Stimulated activated CD4-positive, alpha-beta T cell treated with anti-CD3 and anti-CD28 coated beads, Interleukin-15, amount 100 ng/mL, for 24 hours (primary cell): Measurements from ENCODE around the gene CKS1B.
"Not testable (repeated sequence)": the region's sequence is repeated elsewhere in the genome, so short reads cannot be mapped to it uniquely, and the experiment has no call there.

Source experiments
- DNase-seq: peaks from one replicate; pipeline ENCODE4 v3.0.0-alpha.2; 2020

Gene CKS1B

DNA sequence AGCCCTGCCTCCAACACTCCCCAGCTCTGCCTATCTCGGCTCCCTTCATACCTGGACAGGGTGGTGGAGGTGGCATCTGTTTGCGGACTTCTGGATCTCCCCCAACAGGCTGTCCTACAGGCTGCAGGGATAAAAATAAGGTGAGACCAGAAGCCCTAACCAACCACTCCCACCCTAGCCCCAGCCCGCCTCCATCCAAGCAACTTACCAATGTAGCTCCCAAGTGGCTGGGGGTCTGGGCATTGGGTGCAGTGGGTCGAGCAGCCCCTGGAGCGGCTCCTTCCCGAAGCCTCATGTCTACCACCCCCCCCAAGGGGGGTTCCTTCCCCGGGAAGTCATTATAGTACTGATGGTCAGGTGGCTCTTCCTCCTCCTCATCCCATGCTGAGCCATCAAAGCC is 8.4 kb upstream of the CKS1B start:
- DNase-seq, result no peak

DNA sequence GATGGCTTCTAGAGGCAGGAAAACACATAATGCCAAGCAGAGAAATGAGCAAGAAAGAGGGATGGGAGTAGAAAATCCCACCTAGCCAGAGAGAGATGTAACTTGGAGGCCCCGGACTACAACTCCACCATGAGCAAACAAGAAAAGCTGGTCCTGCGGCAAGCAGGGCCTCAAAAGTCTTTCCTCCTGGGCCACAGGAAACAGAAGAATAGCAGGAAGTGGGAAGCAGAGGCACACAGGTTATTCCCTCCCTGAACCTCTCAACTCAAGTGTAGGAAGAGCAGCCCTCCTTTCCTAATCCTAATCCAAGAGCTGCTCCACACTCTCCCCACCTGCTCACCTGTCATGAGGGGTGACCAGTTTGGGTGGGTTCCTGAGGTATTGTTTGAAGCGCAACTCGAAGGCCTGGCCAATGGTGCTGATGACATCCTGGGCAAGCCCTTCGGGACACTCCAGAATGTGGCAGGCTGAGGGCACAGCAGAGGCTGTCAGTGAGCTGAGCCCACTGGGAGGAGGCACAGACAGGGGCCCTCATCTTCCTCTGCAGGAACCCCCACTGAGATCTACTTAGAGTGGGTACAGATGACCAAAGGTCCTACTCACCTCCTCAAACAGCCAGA is 7.0 kb upstream of the CKS1B start:
- no peak for DNase-seq

GRCh38 chr1:154968731-154969130 is 5.8 kb upstream of the CKS1B start:
- no peak for DNase-seq

DNA sequence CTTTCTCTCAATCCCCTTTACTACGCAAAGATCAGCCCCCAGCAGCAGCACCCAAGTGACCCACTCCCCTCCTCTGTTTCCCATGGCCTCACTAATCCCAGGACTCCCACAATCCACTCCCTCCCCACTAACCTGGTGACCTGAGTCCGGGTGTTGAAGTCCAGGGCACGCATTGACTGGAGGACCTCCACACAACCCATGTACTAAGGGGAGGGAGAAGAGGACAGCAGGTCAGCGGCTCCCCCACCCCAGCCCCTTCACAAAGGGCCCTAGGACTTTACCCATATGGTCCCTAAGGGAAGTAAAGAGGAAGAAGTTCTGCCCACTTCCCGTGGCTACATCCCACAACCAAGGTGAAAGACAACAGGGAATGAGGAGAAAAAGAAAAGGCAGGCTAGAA is 5.2 kb upstream of the CKS1B start:
- no peak for DNase-seq

DNA sequence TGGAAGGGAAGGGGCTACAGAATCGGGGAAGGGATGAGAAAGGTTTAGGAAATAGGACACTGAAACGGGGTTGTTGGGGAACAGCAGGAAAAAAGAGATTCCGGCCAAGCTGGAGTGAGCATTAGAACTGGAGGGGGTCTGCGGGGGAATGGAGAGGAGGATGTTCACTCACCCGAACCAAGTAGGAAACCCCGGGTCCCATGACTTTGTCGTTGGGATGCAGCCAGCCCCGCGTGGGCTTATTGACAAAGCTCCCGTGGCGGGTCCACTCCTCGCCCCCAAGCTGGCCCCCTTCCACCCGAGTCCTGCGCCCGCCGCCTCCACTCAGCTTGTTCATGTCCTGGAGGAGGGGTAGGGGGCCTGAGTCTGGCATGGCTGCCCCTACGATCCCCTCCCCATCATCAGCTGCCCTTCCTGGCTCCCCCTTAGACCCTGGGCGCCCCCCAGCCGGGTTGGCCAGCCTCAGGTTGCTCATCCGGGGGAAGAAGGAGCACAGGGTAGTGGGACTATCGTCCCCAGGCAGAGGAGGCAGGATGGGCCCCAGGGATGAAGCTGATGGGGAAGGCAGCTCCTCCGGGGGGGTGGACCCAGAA is 4.5 kb upstream of the CKS1B start:
- no peak for DNase-seq

DNA sequence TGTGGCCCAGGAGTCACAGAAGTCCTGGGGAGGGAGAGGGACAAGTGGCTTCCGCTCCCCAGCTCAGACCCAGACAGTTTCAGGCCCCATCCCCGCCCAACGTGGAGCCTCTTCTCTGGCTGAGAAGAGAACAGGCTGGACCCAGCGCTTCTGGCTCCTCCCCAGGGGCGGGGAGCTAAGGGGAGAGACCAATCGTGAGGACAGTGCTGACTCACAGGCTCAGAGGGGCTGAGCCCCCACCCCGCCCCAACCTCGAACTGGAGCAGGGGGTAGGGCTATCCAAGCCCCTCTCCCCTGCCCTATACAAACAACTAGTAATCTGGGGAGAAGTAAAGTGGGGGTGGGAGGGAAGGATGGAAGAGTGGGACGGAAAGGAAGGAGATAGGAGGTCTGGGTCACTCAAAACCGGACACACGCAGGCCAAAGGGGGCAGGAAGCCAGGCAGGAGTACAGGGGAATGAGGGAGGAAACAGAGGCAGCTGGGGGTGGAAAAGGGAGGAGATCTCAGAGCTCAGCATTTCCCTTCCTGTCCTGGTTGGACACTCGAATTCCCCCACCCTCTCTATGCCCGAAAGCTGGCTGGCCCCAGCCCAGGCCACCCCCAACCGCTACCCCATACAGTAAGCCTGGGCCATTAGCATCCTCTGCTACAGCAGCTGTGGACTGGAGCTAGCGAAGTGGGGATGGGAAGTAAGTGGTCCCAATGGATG is 3.7 kb upstream of the CKS1B start, which contains the start of gene SHC1:
TSS of gene SHC1 (minus strand) at position 117 of the 710 bp plus-strand sequence. CDS start 221 bp downstream, outside the sequence.
- peak; percentile 72 for DNase-seq

GRCh38 chr1:154971341-154971998 is 3.0 kb upstream of the CKS1B start:
- DNase-seq, result no peak

GRCh38 chr1:154972213-154972516 is 2.3 kb upstream of the CKS1B start:
- DNase-seq, result no peak

DNA sequence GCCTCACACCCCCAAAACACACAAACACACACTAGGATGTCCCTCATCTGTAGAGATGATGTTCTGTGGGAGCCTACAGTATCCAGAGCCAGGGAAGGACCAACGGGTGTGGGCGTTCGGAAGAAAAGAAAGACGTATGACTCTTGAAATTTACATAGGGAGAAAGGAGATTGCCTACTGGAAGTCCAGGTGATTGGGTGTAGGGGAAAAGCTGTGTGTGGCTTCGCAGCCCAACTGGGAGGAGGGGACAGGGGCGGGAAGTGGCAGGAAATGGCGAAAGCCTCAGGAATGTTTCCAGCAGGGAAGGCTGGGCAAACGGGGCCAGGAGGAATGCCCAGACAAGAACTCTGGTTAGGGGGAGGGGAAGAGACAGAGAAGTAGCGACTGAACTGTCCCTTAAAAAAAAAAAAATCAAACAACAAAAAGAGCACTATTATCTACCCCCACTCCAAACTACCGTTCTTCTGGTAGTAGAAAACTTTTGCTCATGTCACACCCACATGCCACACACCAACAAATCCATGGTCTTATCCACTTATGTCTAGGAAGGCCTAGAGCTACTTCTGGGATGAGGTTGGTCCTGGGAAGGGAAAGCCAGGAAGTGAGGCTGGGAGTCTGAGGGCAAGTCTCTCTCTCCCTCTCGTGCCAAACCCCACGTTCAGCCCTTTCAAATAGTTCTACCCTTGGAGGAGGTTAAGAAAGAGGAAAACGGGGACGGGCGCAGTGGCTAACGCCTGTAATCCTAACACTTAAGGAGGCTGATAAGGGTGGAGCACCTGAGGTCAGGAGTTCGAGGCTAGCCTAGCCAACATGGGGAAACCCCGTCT is 1.8 kb upstream of the CKS1B start:
- DNase-seq, result no peak

DNA sequence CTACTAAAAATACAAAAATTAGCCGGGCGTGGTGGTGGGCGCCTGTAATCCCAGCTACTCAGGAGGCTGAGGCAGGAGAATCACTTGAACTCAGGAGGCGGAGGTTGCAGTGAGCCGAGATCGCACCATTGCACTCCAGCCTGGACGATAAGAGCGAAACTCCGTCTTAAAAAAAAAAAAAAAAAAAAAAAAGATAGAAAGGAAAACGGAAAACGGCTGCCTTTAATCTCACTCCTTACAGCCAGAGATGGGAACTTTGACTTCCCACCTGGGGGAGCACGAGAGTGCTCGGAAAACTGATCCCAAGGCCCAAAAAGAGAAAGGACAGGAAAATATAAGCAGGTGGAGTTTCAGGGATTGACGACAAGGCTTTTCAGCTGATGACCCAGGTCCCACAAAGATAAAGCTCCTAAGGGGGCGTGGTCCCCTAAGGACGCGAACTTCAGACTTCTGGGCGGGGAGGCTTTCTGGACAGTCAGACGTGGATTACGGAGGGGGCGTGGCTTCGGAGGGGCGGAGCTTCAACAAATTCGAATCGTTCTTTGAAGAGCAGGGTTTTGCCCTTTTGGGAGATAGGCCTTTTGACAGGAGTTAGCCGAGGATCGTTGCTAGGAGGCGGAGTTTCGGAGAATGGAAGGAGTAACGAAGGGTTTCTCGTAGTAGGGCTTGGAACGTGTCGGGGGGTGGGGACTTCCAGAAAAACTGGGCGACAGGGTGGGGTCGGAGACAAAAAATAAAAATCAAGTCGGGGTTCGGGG is 958 bp upstream of the CKS1B start:
- DNase-seq, result peak; percentile 97

DNA sequence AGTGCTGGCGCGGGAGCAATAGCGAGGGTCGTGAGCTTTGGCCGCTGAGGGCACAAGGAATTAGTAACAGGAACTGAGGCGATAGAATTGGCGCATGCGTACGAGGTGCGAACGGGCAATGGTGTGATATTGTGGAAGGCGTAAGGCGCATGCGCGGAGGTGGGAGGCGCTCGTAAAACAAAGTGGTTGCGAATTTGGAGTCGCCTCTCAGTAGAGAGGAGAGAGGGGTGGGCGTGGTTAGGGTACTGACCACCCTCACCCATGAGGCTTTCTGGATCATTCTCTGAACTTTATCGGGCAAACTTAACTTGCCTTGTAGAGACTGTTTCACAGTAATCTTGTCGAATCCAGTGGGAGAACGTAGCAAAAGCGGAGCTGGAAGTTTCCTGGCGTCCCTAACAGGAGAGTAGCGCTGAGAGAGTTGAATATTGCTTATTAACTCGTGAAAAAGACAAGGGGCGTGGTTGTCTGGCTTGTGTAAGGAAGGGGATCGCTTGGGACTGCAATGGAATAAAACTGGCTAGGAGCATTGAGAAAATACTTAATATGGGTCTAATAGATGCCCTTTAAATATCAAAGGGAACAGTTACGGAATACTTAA is 427 bp downstream of the CKS1B start:
- DNase-seq, result peak; percentile 96

GRCh38 chr1:154975409-154976059 is 1.1 kb downstream of the CKS1B start:
- DNase-seq, result peak; percentile 80

DNA sequence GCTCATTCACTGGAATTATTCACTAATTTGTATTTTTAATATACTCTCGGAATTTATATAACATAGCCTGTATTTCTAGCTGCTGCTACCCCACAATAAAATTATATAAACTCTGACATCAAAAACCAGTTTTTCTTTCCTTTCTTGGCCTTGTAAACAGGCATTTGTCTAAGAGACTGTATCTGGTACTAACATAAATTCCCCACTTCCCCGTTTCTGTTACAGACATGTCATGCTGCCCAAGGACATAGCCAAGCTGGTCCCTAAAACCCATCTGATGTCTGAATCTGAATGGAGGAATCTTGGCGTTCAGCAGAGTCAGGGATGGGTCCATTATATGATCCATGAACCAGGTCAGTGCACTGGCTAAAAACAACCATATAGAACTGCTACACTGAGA is 3.3 kb downstream of the CKS1B start:
- DNase-seq, result not testable (repeated sequence)

DNA sequence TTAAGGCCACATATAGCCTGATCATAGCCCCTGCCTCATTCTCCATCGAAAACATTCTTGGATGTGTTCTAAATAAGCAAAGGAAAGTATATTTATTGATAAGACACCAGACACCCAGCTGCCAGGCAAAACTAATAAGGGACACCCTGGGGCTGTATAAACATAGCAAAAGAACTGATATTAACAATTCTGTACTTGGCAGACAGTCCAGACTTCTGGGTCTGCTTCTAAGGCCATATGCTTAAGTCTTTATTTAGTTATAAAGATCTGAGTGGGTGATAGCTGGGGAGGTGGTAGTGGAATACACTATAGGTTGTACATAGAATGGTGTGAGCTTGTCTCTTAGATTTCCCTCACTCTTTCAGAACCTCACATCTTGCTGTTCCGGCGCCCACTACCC is 3.9 kb downstream of the CKS1B start:
- DNase-seq, result no peak

GRCh38 chr1:154982341-154982740 is 7.9 kb downstream of the CKS1B start:
- no peak for DNase-seq

GRCh38 chr1:154982897-154983648 is 8.6 kb downstream of the CKS1B start, which contains the start of gene FLAD1:
Gene FLAD1, plus strand, starts transcription at chr1:154983344. Its CDS starts 351 bp downstream, at chr1:154983695.
- DNase-seq, result peak; percentile 97

- no peak for DNase-seq
Measured at GRCh38 chr1:154983776-154984466, 9.4 kb downstream of the CKS1B start.

DNA sequence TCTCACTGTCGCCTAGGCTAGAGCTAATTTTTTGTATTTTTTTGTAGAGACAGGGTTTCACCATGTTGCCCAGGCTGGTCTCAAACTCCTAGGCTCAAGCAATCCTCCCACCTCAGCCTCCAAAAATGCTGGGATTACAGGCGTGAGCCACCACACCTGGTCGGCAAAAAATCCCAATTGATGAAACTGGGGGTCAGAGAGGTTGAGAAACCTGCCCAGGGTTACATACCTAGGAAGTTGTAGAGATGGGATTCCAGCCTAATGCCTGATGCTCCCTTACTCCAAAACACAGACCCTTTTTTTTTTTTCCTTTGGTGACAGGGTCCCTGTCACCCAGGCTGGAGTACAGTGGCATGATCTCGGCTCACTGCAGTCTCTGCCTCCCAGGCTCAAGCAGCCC is 12.3 kb downstream of the CKS1B start:
- DNase-seq, result not testable (repeated sequence)

GRCh38 chr1:154987326-154987725 is 12.8 kb downstream of the CKS1B start:
- no peak for DNase-seq
